OCI-M2 (cell line): Measurements from ENCODE around the gene TGM5.

Source experiments
- DNase-seq: peaks from one replicate; lab custom pipeline; 2025; ENCODE audit not compliant: unreplicated experiment; lab: John Stamatoyannopoulos, UW

Gene TGM5

DNA sequence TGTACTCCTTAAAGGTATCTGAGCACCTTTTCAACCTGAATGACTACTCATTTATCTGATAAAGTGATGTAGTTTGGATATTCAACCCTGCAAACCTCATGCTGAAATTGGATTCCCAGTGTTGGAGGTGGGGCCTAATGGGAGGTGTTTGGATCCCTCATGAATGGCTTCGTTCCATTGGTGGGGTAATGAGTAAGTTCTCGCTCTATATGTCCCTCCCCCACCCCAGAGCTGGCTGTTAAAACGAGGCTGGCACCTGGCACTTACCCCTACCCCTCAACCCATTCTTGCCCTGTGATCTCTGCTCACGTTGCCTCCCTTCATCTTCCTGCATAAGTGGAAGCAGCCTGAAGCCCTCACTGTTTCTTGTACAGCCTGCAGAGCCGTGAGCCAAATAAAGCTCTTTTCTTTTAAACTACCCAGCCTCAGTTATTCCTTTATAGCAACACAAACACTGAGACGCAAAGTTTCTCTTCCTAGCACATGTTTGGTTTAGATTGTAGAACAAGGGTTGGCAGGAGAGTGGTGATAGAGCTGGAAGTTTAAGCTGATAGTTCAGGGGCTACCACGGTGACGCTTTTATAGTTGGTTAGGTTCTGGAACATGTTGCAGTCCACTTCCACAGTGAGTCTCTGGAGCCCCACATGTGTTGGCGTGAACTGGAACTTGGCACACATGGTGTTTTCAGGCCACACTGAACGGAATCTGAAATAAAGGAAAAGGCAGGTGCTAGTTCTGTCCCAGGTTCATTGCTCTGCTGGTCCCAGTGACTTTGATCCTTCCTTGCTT is 69.8 kb downstream of the TGM5 start:
- no peak for DNase-seq

DNA sequence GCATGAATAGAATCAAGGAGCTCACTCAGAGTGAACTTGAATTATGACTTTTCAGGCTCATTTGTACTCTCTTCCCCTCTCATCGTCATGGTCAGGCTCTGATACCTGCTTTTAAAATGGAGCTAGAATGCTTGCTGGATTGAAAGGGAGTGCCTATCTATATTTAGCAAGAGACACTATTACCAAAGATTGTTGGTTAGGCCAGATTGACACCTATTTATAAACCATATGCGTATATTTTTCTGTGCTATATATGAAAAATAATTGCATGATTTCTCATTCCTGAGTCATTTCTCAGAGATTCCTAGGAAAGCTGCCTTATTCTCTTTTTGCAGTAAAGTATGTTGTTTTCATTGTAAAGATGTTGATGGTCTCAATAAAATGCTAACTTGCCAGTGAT is 71.9 kb downstream of the TGM5 start:
- DNase-seq: no peak

DNA sequence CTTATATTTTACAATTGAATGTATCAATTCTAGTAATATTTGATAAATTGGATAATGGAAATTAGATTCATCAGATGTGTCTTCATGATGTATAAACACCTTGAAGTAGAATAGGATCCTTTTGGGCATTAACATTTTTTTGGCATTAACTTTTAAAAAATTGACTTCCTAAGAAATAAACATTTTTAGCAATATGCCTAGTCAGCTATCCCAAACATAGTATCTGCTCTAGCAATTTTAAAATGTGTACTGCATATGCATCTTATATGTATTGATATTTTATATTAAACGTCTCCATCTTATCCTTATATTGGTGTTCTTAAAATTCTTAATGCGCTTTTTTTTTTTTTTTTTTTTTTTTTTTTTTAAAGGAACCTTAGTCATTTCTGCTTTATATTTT is 73.0 kb downstream of the TGM5 start:
- DNase-seq: no peak

DNA sequence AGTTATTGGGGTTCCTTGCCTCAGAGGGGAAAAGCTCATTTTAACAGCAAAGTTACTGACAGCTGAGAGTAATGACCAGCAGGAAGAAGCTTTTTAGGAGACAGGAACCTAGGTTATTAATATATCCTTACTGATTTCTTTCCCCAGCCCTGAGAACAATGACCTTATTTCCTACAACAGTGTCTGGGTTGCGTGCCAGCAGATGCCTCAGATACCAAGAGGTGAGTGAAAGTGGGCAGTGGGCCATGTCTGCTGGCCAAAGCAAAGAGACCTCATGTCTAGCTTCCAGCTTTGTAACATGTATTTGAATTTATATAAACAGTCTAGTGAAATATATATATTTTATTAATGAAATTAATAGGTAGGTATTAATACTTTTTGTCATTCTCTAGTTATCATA is 76.5 kb downstream of the TGM5 start:
- DNase-seq: no peak

DNA sequence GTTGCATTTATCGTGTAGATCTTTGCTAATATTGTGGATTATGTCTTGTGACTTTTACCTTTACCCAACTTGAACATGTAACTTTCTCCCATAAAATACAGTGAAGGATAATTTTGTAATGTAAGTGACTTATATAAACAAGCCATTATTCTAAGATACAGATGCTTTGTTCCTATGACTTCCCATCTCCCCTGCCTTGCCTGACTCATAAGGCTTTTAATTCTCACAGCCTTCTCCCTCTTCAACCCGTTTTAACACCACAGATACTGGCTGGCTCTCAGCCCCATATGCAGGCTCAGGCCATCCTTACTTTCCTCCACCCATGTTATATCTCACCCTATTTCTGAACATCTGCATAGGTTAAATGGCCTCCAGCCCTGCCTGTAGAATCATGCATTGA is 77.4 kb downstream of the TGM5 start:
- no peak for DNase-seq

DNA sequence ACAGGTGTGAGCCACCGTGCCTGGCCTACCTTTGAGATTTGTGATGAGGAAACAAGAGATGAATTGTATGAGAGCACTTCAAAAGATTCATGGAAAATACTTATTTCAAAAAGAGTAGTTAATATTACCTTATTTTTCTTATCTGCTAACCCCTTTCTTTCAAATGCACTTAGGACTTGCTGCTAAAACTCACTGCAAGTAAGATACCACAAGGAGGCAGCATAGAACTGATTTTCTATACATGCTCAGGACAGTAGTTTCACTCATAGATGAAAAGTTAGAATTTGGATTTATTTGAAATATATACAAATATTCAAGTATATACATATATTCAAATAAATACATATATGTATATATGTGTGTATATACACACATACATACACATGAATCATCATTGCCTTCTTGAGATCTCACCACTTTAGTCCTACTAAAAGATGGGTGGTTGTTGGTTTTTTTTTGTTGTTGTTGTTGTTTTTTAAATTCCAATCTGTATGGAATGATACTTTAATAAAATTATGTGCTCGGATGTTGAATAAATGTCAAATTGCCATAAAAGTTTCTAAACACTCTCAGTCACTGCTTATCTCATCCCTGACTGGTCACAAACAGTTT is 79.1 kb downstream of the TGM5 start:
- no peak for DNase-seq

DNA sequence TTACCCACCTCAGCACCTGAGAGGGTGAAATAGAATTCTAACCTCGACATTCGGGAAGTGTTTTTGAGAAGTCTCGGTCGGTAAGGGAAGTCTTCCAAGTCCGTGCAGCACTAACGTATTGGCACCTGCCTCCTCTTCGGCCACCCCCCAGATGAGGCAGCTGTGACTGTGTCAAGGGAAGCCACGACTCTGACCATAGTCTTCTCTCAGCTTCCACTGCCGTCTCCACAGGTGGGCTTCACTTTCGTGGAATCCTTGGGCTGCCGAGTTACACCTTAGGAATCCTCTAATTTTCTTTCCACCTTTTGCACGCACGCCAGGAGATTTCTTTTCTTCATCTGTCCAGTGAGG is 80.8 kb downstream of the TGM5 start:
- no peak for DNase-seq

DNA sequence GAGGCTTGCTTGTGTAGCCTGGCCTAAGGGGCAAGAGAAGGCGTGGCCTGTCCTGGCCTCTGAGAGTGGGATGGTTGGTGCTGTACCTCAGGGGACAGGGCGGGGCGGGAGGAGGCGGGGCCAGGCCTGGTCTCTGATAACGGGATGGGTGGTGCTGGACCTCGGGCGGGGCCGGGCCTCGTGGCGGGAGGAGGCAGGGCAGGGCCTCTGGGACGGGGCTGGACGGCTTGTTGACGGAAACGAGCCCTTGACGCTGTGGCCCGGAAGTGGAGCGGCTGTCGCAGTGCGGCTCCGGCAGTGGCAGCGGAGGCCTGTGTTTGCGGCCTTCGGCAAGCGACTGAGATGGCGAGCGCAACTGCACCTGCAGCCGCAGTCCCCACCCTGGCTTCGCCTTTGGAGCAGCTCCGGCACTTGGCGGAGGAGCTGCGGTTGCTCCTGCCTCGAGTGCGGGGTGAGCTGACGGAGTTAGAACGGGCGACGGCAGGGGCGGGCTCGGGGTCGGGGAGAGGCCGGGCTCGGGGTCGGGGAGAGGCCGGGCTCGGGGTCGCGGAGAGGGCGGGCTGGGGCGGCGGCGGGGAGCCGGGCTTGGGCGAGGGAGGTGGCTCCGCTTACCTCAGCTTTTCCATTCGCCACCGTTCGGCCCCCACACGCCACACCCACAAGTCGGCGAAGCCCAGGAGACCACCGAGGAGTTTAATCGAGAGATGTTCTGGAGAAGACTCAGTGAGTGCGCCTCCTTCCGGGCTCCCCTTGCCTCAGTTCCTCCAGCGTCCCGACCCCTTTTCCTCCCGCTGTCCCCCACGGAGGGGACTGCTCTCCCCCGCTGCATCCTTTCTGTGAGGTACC is 81.3 kb downstream of the TGM5 start, which contains the start of gene CCNDBP1:
Gene CCNDBP1, plus strand, starts transcription at position 247 of the 846 bp plus-strand sequence. Its CDS starts 96 bp downstream, at position 343.
- DNase-seq: peak; percentile 40

DNA sequence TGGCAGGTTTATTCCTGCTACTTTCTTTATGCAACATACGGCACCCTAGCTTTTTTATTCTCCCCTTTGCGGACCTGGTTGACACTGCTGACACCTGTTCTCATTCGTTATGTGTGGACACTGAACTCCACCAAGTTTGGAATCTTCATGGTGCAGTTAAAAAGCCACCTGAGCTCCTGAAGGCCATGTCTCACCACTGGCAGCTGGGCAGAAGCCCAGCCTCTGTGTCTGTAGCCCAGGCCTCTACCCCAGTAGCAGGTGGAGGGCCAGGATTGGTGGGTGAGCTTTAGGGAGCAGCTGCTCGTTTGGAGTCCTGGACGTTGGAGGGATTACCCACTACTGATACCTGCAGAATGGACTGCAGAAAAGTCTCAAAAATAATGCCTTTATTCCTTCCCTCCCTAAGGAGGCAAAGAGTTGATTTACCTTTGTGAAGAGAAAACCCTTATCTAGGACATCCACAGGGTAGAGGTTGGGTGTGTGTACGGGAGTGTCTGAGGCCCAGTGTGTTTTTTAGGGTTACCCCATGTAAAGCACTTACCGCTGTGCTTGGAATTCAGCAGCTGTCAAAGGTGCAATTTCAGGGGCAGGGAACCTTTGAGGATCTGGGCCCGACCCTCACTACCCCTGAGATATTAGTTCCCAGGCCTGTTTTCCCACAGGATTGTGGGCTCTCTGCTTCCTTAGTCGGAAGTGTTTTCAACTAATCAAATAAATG is 82.2 kb downstream of the TGM5 start:
- no peak for DNase-seq

DNA sequence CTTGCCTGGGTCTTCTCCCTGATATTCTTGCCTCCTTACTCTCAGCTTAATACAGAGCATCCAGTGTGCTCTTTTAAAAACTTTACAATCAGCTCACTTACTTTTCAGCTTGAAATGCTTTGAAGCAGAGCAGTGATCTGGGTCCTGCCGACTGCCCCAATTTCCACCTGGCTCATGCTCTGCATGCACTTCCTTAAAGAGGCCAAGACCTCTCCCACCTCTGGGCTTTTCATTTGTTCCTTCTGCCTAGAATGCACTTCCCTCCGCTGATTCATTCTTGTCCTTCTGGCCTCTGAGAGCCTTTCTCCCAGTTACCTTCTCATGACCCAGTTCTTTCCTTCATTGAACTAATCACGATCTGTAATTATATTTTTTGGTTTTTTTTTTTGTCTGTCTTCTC is 83.5 kb downstream of the TGM5 start:
- DNase-seq: no peak
